Muscle of arm (tissue), 14 donors: ENCODE measurements around the gene PRKCE. TPM values are rescaled to one million over a fixed set of nuclear protein-coding genes. Genes with fewer than 3 reads are reported as not detected.

Experiments used
- DNase-seq: peaks from one replicate; pipeline ENCODE4 v3.0.0-alpha.2; 2013
- long read RNA-seq, 11 donors: transcript quantifications; one replicate each; lab custom pipeline, GENCODE V29; 2026
- polyA plus RNA-seq, 12 donors: library from polyadenylated mRNA; unstranded; fragments of 120-200 nt; gene quantifications; one replicate each; pipeline ENCODE4 v1.2.1, GENCODE V29; 2013; ENCODE audit not compliant: insufficient read length in 12 of 12

PRKCE gene
- 10 to 100 TPM in 1 of 12 donors, 1 to 10 TPM in 10, not detected in 1; 4.5 to 17.3 (median 5.4) TPM for polyA plus RNA-seq
- long read RNA-seq, donor 1, result 0 reads
- long read RNA-seq, donor 2, result 0 reads
- long read RNA-seq, donor 3, result 0 reads
- long read RNA-seq, donor 4, result 0 reads
- long read RNA-seq, donor 5, full-length matches to known transcripts, result 1 of 1 reads
- long read RNA-seq, donor 5, partial matches to known transcripts, result 0 of 1 reads
- long read RNA-seq, donor 5, other reads (novel, unspliced or antisense), result 0 of 1 reads
- long read RNA-seq, donor 6, result 0 reads
- long read RNA-seq, donor 7, result 0 reads
- long read RNA-seq, donor 8, result 0 reads
- long read RNA-seq, donor 9, result 0 reads
- long read RNA-seq, donor 10, result 0 reads
- long read RNA-seq, donor 11, full-length matches to known transcripts, result 1 of 1 reads
- long read RNA-seq, donor 11, partial matches to known transcripts, result 0 of 1 reads
- long read RNA-seq, donor 11, other reads (novel, unspliced or antisense), result 0 of 1 reads

DNA sequence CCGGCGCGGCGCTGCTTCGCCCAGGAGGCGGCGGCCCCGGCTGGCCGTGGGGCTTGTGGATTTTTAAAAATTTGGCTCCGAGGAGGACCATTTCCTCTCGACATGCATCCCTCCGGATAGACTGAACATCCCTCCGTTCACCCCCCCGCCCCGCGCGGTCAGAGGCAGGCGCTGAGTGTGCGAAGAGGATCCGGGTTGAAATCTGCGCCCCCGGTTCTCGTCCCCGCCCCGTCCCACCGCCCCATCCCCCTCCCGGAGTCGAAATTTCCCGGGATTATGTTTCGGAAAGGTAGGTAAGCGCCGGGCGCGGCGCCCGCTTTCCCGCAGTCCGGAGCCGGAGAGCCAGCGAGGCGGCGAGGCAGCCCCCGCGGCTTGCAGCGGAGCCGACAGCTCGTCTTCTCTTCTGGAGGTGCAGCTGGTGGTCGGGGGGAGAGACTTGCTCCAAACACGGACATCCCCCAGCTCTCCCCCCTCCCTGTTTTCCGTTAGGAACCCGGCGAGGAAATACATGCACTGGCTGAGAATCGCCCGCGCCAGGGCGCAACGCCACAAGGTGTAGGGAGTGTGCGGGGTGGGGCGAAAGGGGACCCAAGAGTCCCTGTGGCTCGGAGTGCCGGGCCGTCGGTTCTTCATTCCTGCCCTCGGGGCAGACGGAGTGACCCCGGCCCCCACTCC is at the start of gene PRKCE:
TSS of gene PRKCE (plus strand) at position 261 of the 675 bp plus-strand sequence.
- DNase-seq, result peak; percentile 63

GRCh38 chr2:45602624-45603023 is 48.9 kb upstream of the PRKCE start:
- no peak for DNase-seq

DNA sequence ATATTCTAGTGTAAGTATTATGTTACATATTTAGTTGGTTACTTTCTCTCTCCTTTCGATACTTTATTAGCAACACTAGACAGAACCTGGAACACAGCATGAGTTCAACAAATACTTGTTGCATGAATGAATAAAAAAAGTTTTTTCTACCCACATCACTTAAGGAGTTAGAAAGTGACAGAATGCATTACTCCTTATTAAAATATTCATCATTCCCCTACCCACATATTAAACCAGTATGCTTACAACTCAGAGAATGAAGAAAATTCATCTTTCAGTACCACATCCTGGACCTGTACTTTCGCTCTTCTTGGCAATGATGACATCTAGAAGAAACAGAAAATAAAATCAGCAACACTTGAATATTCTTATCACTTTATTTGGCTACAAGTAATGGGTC is 46.4 kb upstream of the PRKCE start:
- no peak for DNase-seq

DNA sequence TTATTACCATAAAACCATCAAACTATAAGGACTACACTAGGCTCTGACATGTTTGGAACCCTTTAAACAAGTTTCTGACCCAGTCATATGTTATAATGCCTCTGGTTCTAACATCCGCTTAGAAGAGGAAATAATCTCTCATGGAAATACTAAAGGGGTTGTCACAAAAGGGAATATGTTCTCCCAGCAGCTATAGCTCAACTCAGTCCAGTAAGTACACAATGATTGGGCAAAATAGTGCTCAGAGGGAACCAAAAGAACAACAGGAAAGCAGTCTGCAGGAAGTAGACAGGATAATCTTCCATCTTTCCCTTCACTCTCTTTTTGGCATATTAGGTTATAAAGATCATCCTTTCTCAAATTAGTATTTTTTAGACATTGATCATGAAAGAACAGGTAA is 44.7 kb upstream of the PRKCE start:
- DNase-seq, result no peak

DNA sequence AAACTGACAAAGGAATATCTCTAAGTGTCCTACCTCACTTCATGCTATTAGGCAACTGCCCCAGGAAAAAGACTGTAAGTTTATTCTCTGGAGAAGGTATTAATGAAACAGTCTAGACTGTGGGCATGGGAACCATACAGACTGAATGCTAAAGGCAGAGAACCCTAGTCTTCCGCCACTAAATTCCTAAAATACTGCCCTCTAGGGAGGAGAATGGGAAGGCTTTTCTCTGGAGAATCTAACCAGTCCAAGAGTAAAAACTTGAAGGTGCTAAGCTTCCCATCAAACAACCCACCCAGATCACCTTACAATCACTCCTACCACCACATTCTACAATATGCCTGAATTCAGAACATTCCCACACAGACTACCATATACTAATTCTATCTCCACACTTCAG is 43.8 kb upstream of the PRKCE start:
- DNase-seq, result no peak

GRCh38 chr2:45610281-45611019 is 41.0 kb upstream of the PRKCE start:
- DNase-seq, result peak; percentile 66

- peak; percentile 93 for DNase-seq
Observed at GRCh38 chr2:45611020-45611859, 40.2 kb upstream of the PRKCE start, which contains the start of gene SRBD1. Gene SRBD1, minus strand, starts transcription at chr2:45611267. Its CDS starts 5,826 bp downstream, at chr2:45605441.

GRCh38 chr2:45612285-45612684 is 39.2 kb upstream of the PRKCE start:
- no peak for DNase-seq

GRCh38 chr2:45612731-45613130 is 38.7 kb upstream of the PRKCE start:
- DNase-seq, result no peak

DNA sequence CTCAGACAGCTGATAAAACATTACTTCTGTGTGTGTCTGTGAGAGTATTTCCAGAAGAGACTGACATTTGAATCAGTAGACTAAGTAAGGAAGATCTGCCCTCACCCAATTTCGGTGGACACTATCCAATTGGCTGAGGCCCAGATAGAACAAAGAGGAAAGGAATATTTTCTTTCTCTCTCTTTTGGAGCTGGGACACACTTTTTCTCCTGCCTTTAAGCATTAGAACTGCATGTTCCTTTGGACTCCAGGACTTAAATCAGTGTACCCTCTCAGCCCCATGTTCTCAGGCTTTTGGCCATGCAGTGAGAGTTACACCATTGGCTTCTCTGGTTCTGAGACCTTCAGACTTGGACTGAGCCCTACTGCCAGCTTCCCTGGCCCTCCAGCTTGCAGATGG is 37.1 kb upstream of the PRKCE start:
- no peak for DNase-seq

GRCh38 chr2:45614871-45615415 is 36.5 kb upstream of the PRKCE start:
- DNase-seq, result no peak

- no peak for DNase-seq
Observed at GRCh38 chr2:45616658-45617411, 34.6 kb upstream of the PRKCE start.

- no peak for DNase-seq
Observed at GRCh38 chr2:45617496-45617895, 34.0 kb upstream of the PRKCE start.

DNA sequence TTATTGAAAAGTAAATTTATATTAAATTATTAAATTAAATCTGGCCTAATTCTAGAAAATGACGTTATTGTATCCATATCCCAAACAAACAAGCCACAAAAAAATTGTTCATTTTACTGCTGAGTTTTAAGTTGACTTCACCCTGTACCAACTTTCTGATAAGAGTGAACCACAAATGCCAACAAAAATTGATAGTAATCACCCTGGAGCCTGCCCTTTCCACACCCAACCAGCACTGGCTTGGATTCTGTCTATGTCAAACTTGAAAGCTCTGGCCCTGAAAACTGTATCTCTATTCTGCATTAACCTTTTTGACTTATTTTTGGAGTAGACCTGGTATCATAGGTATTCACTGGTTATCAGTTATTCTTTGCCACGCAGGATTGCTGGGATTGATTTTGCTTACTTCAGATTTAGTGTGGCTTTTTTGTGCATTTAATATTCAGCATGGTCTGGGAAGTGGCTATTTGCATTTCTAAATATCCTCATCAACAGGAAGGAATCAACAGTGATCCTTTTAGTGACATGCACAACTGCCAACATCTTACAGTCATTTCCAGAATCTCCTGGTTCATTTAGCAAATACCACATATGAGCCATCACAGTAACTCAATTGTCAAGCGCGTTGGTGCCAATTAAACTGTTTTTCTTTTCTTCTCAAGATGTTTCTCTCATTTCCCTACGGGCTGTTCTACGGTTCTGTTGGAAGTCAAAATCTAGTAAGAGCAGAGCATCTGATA is 29.0 kb upstream of the PRKCE start:
- no peak for DNase-seq

- no peak for DNase-seq
Observed at GRCh38 chr2:45623098-45623497, 28.4 kb upstream of the PRKCE start.

DNA sequence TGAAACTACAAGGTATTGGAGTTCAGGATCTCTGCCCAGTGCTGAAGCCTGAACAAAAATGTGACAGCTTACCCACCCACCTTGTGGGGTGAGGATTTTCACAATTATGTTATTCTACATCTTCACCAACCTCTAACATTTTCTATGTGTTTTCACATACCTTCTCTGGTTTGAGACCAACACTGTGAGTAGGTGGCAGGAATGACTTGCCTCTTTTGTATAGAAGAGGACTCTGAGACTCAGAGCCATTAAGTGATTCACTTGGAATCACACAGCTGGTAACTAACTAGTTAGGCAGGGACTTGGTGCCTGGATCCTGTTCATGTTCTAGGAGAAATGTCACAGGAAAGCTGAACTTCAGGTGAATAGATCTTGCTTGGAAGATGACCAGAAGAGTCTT is 25.7 kb upstream of the PRKCE start:
- DNase-seq, result no peak

DNA sequence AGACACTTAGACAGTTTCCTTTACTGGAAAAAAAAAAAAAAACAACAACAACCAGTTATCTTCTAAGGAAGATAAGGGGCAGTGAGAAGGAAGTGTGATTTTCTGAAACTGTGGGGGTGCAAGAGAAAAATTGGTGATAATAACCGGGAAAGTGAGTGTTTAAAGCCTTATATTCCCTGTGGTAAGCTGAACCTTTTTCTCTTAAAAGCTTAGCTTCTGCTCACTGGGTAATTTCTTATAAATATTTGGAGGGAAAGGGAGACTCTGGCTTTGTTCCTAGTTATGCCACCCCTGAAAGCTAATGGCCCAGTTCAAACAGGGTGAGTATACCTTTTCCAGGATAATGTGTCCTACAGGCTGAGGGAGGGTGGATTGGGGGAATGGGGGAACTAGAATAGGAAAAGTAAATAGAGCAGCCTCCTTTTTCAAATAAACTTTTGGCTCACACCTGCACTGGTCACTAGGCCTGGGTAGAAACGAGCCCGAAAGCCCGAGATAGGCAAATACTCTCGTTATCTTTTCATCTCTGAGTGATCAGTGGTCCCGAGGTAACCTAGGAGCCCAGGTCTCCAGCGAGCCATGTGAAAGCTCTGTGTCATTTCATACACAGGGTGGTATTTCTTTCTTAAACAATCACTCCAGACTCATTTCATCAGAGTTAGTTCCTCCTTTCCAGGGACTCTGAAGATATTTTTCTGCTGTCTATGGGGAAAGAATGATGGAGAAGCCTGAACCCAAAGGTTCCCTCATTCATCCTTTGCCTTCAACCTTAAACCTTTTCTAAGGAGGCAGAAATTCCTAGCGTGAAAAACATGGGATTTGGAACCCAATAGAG is 24.9 kb upstream of the PRKCE start:
- no peak for DNase-seq

GRCh38 chr2:45627911-45628310 is 23.6 kb upstream of the PRKCE start:
- DNase-seq, result no peak

GRCh38 chr2:45629971-45630370 is 21.5 kb upstream of the PRKCE start:
- no peak for DNase-seq
